ENCODE measurements around the gene PARN. TPM values are rescaled to one million over a fixed set of nuclear protein-coding genes. Genes with fewer than 3 reads are reported as not detected.

The PARN gene
- total and polyA plus RNA-seq, 2 of the 8 experiments (the other 6 are each of a cell fraction or from before 2014, with no cell fraction given), result 24.5 to 44.6 TPM

DNA sequence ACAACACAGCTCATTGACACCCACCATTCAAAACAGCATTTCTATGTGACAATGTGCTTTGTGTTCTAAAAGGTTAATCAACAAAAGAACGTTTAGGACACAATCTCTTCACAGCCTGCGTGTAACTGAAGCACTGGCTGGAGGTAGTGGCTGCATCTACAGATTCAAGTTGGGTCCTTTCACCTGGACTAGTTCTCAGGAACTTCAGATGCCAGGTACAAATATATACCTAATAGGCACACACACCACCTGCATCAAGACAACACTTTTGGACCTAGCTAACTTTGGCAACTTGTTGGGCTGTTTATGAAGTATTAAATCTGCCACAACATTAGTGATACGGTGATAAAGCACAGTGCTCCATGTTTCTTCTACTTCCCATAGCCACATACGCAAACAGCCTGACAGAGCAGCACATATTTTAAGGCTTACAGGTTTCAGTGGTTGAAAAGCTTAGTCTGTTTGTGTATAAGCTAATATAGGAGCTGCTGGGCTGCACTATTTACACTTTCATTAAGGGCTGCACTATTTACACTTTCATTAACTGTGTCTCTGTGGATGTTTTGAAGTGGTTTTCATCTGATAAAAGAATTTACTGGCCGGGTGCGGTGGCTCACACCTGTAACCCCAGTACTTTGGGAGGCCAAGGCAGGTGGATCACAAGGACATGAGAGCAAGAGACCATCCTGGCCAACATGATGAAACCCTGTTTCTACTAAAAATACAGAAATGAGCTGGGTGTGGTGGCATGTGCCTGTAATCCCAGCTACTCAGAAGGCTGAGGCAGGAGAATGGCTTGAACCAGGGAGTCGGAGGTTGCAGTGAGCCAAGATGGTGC lies 132.6 kb downstream of the PARN start:
- Histone ChIP-seq H3K27me3 (replicated peaks in 1 of 4; ENCODE audit: control insufficient read depth in 3 of 4, extremely low read depth in 1 of 4, insufficient read depth in 3 of 4, low read length in 3 of 4) (no peaks in the 10 kb centered on the region), H4K91ac (replicated peaks; ENCODE audit: insufficient read length, low read length) (no peak overlapping the region), H2AK5ac (ENCODE audit: low read depth, low read length) (0 out of 2 replicates have a peak overlapping the region, but pooled peaks have one; percentile 7), H3K4me2 (ENCODE audit: insufficient read depth in 1 of 2, low read depth in 2 of 2, low read length in 2 of 2) (no peak overlapping the region), H4K8ac (ENCODE audit: extremely low read depth, insufficient read depth, low read length) (no peak overlapping the region), H2BK20ac (ENCODE audit: low read length) (no peak overlapping the region), H3K79me2 (ENCODE audit: control insufficient read depth in 1 of 2, insufficient read depth in 2 of 2, low read length in 2 of 2) (no peaks in the 10 kb centered on the region), H3K9me3 (ENCODE audit: insufficient read depth in 2 of 2, low read depth in 1 of 2, low read length in 1 of 2) (no peaks in the 10 kb centered on the region), H3K23me2 (ENCODE audit: low read depth, low read length) (no peaks in the 10 kb centered on the region), H4K20me1 (replicated peaks in 1 of 2; ENCODE audit: control insufficient read depth in 1 of 2, insufficient read depth in 2 of 2, low read length in 2 of 2) (no peaks in the 10 kb centered on the region), H3K4me1 (replicated peaks in 1 of 4; ENCODE audit: control insufficient read depth in 3 of 4, insufficient read depth in 4 of 4, low read length in 3 of 4) (peaks cover 11 to 23% (median 13%) of the 10 kb centered on the region in 4 experiments), H3K27ac (ENCODE audit: low read depth, low read length) (no peak overlapping the region), H3K4me3 (ENCODE audit: extremely low read depth in 1 of 4, insufficient read depth in 2 of 4, low read depth in 3 of 4, low read length in 4 of 4) (no peak overlapping the region), H4K5ac (ENCODE audit: insufficient read length, low read depth, low read length) (no peak overlapping the region), H3K14ac (ENCODE audit: insufficient read length) (no peak overlapping the region), H3K4ac (replicated peaks; ENCODE audit: insufficient read length, low read depth, low read length) (no peak overlapping the region), H3K79me1 (ENCODE audit: low read depth, low read length) (peaks cover 4% of the 10 kb centered on the region; the same call in 1 of the 2 replicates), H2BK120ac (replicated peaks; ENCODE audit: low read depth, low read length) (no peak overlapping the region), H3K18ac (ENCODE audit: extremely low read depth, low read length) (no peak overlapping the region), H2AFZ (ENCODE audit: low read length) (no peak overlapping the region), H3K56ac (replicated peaks; ENCODE audit: insufficient read length, low read depth, low read length) (no peak overlapping the region), H3K23ac (ENCODE audit: insufficient read length) (no peak overlapping the region), H2BK5ac (ENCODE audit: low read depth, low read length) (no peak overlapping the region), H2BK12ac (ENCODE audit: low read depth, low read length) (no peak overlapping the region), H3K36me3 (ENCODE audit: control insufficient read depth in 2 of 4, insufficient read depth in 4 of 4, low read length in 3 of 4) (no peaks in the 10 kb centered on the region), H2BK15ac (ENCODE audit: low read length) (no peak overlapping the region), H3K9ac (replicated peaks in 1 of 4; ENCODE audit: extremely low read depth in 1 of 4, low read depth in 3 of 4, low read length in 3 of 4) (no peak overlapping the region)
- ChIA-PET POLR2A (ENCODE audit: partially characterized antibody) (interaction anchor here (0.8 to 1.0 kb wide), 2 partner anchors 39 to 66 kb away, joined by 3 read pairs; no protein-coding TSS in a partner anchor), CTCF (ENCODE audit: partially characterized antibody) (interaction anchor here (1.0 to 2.3 kb wide), 4 partner anchors 8 to 164 kb away, joined by 3 to 7 read pairs (median 4); no protein-coding TSS in a partner anchor)
- 88% methylated on average over 7 of the region's 7 CpGs; no CpG with 5 or more reads in 1 of the 2 experiments for WGBS, 2 experiments (ENCODE audit: extremely low coverage in 1 of 2, insufficient coverage in 1 of 2, insufficient read length in 1 of 2, insufficient replicate concordance in 2 of 2, low coverage in 1 of 2, low lambda C conversion rate in 2 of 2, missing lambda C conversion rate in 1 of 2)
- FAIRE-seq, result no peak
- no peak for DNase-seq (ENCODE audit: low read depth in 1 of 2, low spot score in 2 of 2)
- TF ChIP-seq, protein P1, sequence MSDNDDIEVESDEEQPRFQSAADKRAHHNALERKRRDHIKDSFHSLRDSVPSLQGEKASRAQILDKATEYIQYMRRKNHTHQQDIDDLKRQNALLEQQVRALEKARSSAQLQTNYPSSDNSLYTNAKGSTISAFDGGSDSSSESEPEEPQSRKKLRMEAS (IDR thresholded peaks at IDR 0.05), result no peak
- TF ChIP-seq ASH2L (IDR thresholded peaks at IDR 0.05; ENCODE audit: low read length), result no peak
- TF ChIP-seq RBBP5 (IDR thresholded peaks at IDR 0.05; ENCODE audit: borderline replicate concordance, low read depth, low read length), result no peak
- no peak for TF ChIP-seq FOSL1 (IDR thresholded peaks at IDR 0.05; ENCODE audit: insufficient read depth, low read depth, low read length)
- no peak for TF ChIP-seq RFX5 (IDR thresholded peaks at IDR 0.05; ENCODE audit: borderline replicate concordance, low read depth, low read length)
- TF ChIP-seq KDM4A (IDR thresholded peaks at IDR 0.05; ENCODE audit: low read depth, low read length, severe bottlenecking), result no peak
- no peak for TF ChIP-seq KDM5A (IDR thresholded peaks at IDR 0.05; ENCODE audit: low read length)
- TF ChIP-seq, protein P2, sequence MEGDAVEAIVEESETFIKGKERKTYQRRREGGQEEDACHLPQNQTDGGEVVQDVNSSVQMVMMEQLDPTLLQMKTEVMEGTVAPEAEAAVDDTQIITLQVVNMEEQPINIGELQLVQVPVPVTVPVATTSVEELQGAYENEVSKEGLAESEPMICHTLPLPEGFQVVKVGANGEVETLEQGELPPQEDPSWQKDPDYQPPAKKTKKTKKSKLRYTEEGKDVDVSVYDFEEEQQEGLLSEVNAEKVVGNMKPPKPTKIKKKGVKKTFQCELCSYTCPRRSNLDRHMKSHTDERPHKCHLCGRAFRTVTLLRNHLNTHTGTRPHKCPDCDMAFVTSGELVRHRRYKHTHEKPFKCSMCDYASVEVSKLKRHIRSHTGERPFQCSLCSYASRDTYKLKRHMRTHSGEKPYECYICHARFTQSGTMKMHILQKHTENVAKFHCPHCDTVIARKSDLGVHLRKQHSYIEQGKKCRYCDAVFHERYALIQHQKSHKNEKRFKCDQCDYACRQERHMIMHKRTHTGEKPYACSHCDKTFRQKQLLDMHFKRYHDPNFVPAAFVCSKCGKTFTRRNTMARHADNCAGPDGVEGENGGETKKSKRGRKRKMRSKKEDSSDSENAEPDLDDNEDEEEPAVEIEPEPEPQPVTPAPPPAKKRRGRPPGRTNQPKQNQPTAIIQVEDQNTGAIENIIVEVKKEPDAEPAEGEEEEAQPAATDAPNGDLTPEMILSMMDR (IDR thresholded peaks at IDR 0.05; ENCODE audit: control extremely low read depth in 1 of 3, insufficient read depth in 1 of 3, low read depth in 1 of 3, low read length in 3 of 3), result no peak
- no peak for TF ChIP-seq SIX5 (IDR thresholded peaks at IDR 0.05; ENCODE audit: low read depth, low read length)
